ENCODE measurements around the gene UNK. TPM values are rescaled to one million over a fixed set of nuclear protein-coding genes. Genes with fewer than 3 reads are reported as not detected.
"Not testable (repeated sequence)": the region's sequence is repeated elsewhere in the genome, so short reads cannot be mapped to it uniquely, and the experiment has no call there.

Gene UNK
- total and polyA plus RNA-seq, 8 donors, result 19.8 to 54.6 (median 49.0) TPM

DNA sequence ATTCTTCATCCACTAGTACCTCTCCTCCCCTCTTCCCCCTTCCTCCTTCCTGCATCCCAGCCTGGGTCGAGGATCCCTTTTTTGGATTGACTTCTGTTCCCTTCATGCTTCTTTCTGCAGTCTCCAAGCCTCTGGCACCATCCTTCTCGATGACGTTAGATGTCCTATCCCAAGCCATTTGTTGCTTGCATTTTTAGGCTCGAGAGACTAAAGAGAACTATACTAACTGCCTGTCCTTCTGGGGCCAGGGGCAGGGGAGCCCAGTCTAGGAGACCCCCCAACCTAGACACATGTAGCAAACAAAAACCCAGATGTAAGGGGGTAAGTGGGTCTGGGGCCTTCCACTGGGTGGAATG lies 23.9 kb downstream of the UNK start:
- Histone ChIP-seq H3K27ac (no peak overlapping the region), H3K27me3 (no peaks in the 10 kb centered on the region), H3K9me3 (no peaks in the 10 kb centered on the region), H3K4me1 (no peaks in the 10 kb centered on the region), H3K4me3 (no peak overlapping the region), H3K36me3 (peaks cover 0 to 41% of the 10 kb centered on the region in 2 donors)
- no peak for TF ChIP-seq CTCF (IDR thresholded peaks at IDR 0.05)
- no peak for ATAC-seq
- no peak for DNase-seq
- intact Hi-C loops (cut with DNase I), result no loop called here

DNA sequence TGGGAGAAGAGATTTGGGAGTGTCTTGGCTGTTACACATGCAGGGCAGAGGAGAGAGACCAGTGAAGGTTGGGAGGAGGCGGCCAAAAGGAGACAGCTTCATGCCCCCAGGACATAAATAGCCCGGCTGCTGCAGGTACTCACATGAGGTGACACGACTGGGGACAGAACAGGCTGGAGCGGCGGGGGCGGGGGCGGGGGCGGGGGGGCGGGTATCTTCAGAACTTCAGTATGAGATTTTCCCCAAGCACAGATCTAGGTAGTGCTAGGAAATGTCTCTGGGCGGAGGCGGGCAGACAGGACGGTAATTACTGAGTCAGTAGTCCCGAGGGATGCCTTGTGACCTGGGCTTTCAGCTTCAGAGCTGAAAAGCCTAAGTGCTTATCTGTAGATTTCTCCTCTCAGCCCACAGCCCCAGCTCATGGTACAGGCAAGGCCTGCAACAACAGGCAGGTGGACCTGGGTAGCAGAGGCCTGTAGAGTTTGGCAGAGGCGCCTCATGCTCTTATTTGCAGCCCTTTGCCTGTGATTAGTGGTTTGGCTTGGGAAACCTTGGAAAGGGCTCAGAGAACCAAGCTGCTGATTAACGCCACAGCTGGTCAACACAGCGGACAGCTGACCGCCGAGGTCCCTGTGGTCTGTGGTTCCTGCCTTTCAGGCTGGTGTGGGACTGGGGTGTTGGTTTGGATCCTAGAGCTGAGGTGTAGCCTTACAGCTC lies 24.5 kb downstream of the UNK start:
- Histone ChIP-seq H3K4me1 (no peaks in the 10 kb centered on the region), H3K27ac (no peak overlapping the region), H3K27me3 (no peaks in the 10 kb centered on the region), H3K36me3 (peaks cover 0 to 47% of the 10 kb centered on the region in 2 donors), H3K9me3 (no peaks in the 10 kb centered on the region), H3K4me3 (no peak overlapping the region)
- DNase-seq, result peak in 1 of 4 donors; percentile 17
- intact Hi-C loops (cut with DNase I), result no loop called here
- peak; percentile 46 for ATAC-seq
- TF ChIP-seq CTCF (IDR thresholded peaks at IDR 0.05), result no peak

DNA sequence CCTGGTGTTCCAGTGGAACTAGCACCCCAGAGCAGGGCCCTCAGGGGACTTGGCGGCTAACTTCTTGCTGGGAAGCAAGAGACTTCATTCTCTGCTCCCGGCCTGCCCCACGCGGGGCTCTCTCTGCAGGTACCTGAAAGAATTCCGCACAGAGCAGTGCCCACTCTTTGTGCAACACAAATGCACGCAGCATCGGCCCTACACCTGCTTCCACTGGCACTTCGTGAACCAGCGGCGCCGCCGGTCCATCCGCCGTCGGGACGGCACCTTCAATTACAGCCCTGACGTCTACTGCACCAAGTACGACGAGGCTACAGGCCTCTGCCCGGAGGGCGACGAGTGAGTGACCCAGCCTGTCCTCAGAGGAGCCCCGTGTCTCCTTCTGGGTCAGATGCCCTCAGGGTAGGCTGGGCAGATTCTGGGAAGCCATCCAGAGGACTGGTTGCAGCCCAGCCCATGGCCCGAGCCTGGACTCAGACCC lies 25.1 kb downstream of the UNK start:
- no peak for ATAC-seq

DNA sequence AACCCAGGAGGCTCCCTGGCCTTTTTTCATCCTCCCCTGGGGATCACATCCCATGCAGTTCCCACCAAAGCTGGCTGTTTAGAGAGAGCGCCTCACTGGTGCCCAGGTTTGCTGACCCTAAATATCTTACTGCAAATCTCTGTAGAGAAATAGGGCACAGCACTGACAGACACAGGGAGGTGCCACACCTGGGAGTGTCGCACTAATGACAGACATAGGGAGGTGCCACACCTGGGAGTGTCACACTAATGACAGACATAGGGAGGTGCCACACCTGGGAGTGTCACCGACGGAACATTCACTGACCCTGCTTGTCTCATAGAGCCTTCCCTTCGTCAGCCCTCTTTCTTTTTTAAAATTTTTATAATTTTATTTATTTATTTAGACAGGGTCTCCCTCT lies 25.6 kb downstream of the UNK start:
- H3K4me1 ChIP-seq, result no peaks in the 10 kb centered on the region
- H3K36me3 ChIP-seq, result peaks cover 0 to 58% of the 10 kb centered on the region in 2 donors
- no peaks in the 10 kb centered on the region for H3K27me3 ChIP-seq
- ATAC-seq (no peak), DNase-seq (no peak)
- intact Hi-C loops (cut with DNase I), result no loop called here
- no peak overlapping the region for H3K27ac ChIP-seq
- H3K4me3 ChIP-seq, result no peak overlapping the region
- no peaks in the 10 kb centered on the region for H3K9me3 ChIP-seq
- no peak for TF ChIP-seq CTCF (IDR thresholded peaks at IDR 0.05)

More for the DNA sequence above, 25.1 kb downstream of the UNK start:
- intact Hi-C loops (cut with DNase I), result no loop called here
- H3K27me3 ChIP-seq, result no peaks in the 10 kb centered on the region
- DNase-seq, result peak in 1 of 4 donors; percentile 60
- no peaks in the 10 kb centered on the region for H3K9me3 ChIP-seq
- no peaks in the 10 kb centered on the region for H3K4me1 ChIP-seq
- H3K36me3 ChIP-seq, result peaks cover 0 to 53% of the 10 kb centered on the region in 2 donors
- no peak overlapping the region for H3K4me3 ChIP-seq
- H3K27ac ChIP-seq, result no peak overlapping the region
- no peak for TF ChIP-seq CTCF (IDR thresholded peaks at IDR 0.05)

DNA sequence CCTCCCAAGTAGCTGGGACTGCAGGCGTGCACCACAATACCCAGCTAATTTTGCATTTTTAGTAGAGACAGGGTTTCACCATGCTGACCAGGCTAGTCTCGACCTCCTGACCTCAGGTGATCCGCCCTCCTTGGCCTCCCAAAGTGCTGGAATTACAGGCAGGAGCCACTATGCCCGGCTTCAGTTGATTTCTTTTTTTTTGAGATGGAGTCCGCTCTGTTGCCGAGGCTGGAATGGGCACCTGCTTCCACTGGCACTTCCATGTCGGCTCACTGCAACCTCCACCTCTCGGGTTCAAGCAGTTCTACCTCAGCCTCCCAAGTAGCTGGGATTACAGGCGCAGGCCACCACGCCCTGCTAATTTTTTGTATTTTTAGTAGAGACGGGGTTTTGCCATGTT lies 26.1 kb downstream of the UNK start:
- H3K36me3 ChIP-seq, result peaks cover 0 to 62% of the 10 kb centered on the region in 2 donors

More for the DNA sequence above, 26.1 kb downstream of the UNK start:
- intact Hi-C loops (cut with DNase I); H3K4me1 ChIP-seq; H3K27me3 ChIP-seq; ATAC-seq; H3K4me3 ChIP-seq; DNase-seq; H3K27ac ChIP-seq; H3K9me3 ChIP-seq: not testable (repeated sequence)

All from left lung (tissue), 10 donors.